Activated CD8-positive, alpha-beta memory T cell treated with anti-CD3 and anti-CD28 coated beads, Interleukin-2, amount 50 U/mL, for 24 hours (primary cell): ENCODE measurements around the gene KDELR3.

Source experiments
- DNase-seq: peaks from one replicate; pipeline ENCODE4 v3.0.0-alpha.2; 2020; ENCODE audit errors: extremely low read depth

The KDELR3 gene

DNA sequence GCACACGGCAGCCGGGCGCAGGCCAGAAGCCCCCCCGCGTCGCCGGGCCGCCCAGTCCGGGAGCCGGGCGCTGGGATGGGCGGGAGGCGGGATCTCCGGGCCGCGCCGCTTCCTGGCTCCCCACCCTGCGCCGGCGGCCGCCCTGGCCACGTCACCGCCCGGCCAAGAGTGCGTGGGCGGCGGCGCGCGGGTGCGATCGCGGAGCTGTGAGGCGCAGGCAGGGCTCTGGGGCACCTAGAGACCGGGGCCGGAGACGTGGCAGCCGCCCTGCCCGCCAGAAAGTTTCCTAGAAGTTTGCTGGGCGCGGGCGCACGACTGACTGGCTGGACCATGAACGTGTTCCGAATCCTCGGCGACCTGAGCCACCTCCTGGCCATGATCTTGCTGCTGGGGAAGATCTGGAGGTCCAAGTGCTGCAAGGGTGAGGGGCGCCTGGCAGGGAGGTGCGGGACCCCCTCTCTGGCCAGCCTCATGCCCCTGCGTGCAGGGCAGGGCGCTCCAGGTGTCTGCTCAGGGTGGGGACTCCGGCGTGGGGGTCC lies at the start of gene KDELR3:
Gene KDELR3, plus strand, starts transcription at position 193 of the 539 bp plus-strand sequence. Its CDS starts 138 bp downstream, at position 331.
- DNase-seq: peak; percentile 8

DNA sequence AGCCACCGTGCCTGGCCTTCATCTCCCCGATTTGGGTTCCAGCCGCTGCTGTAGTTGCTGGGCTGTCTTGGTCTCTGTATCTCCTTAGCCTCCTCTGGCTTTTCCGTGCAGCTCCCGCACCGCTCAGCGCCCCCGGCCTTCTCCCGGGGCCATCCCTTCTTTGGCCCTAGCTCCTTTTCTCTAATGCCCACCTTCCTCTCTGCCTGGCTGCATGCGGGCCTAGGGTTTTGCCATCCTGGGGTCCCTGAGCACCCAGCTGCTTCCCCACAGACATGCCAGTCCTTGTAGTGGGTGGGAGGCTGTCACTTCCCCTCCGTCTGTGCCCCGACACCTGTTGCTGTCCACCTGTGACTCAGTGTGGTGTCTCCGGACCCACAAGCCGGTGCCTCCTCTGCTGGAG lies 49.3 kb upstream of the KDELR3 start:
- DNase-seq: no peak

DNA sequence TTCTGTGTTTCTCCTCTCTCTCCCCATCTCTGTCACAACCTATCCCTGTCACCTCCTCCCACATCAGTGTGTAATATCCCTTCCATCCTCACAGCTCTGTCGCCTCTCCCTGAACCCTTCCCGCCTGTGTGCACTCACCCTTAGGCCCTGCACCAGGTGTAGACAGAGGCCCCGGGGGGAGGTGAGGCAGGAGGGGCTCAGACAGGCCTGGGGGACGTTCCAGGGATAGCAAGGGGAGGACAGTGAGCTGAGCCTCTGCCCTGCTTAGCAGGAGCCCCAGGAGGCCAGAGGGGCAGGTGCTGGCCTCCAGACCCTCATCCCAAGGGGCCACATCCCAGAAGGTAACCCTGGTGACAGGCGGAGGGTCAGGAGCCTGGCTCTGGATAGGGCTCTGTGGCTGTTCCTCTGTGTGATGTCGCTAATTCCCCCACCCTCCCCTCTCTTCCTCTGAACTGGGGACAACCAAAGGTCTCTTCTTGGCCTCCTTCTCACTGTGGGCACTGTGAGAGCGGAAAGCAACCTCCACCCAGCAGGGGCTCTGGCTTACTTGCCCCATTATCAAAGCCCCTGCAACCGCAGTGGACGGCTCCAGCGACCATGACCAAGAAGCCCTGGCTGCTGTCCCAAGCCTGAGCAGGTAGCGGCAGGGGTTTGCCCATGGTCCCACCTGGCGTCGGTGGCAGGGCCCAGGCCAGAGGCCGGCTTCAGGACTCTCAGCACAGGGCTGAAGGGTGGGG lies 48.6 kb upstream of the KDELR3 start:
- no peak for DNase-seq

DNA sequence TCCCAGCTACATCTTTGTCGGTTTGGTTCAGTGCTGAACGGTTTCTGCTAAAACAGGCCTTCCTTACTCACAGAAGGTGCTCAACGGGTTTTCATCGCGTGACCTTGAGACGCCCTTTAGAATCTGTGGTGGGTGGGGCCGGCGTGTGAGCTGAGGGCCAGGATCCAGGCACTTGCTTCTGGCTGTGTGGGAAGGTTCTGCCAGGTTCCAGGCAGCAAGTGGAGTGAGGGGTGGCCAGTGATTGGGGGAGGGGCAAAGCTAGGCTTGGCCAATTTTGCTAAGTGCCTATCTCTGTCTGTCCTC lies 48.1 kb upstream of the KDELR3 start:
- no peak for DNase-seq

DNA sequence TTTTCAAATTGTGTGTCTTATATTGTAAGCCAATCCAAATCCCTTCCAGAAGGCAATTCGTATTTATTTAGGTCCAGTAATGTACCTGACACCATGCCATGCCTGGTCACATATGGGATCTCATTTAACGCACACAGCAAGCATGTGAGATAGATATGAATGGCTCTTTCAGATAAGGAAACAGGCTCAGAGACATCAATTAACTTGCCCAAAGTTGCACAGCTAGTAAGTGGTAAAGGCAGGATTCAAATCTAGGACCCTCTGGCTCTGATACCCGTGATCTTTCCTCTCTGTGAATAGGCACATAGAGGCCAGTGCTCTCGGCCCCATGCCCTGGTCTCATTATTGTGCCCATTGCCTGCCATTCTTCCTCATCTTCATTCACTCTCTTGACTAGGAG lies 47.2 kb upstream of the KDELR3 start:
- no peak for DNase-seq

DNA sequence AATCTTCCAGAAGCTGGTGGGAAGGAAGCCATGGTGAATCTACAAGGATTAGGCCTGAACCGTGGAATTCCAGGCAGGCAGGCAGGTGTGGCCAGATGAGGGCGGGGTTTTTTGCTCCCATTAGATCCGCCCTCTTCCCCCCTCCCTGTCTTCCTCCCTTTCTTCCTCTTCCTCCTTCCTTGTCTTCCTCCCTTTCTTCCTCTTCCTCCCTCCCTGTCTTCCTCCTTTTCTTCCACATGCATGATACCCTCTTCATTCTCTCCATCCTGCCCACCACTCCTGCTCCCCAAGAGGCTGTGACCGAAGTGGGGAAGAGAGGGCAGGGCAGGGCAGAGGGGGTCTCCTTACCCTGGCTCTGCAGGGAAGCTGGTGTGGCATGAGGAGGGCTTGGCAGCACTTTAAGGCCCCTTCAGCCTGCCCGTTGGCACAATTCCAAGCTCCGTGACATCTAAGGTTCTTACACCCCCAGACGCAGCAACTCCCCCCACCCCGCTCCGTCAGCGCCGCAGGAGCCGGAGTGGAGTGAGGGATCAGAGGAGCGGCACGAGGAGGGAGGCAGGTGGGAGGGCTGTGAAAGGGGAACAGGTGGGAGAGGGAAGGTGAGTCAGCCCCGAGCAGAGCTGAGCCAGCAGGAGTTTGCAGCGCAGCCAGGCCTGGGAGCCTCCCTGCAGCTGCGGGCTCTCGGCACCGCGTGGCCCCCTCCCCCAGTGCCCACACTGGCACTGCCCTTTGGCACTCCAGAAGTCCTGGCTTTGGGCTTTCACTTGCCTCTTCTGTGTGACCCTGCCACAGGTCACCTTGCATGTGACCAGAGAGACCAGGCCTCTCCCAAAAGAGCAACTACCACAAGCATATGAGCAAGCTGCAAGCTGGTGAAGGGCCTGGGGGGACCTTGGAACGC lies 45.0 kb upstream of the KDELR3 start:
- DNase-seq: no peak

DNA sequence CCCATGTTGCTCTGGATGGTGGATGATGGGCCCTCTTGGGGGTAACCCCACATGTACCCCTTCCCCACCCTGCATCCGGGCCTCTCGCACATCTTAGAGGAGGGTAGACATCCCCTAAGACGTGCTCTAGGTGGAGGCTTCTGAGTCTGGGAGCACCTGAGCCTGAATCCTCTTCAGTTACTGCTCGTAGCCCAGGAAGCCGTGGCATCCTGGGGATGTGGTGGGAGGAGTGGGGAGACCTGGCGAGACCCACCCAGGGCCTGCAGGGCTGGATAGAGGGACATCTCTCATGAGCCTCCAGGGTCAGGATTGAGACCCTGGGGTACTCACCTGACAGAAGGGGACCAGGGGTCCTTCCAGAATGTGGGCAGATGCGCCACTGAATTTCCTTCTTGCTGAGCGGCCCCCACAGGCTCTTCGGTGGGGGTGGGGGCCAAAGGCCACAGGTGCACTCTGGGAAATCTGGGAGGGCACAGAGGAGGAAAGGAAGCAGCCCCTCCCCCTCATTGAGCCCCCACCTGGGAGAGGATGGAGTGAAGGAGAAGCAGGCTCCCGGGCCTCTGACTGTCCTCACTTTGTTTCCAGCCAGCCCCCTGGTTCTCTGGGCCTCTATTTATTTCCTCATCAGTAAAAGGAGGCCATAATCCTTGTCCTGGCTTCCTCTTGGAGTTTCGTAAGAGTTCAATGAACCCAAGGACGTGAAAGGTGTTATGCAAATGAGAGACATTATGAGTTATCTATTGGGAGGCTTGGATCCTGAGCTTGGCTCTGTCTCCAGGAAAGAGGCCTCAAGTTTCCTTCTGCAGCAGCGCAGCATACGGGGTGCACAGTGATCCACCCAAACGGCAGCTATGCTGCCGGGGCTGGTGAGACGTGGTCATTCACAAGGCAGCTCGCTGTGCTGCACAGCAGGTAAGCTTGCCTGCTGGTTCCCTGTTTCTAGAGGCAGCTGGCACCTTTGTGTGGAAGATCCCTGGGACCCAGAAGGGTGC lies 44.1 kb upstream of the KDELR3 start:
- no peak for DNase-seq

DNA sequence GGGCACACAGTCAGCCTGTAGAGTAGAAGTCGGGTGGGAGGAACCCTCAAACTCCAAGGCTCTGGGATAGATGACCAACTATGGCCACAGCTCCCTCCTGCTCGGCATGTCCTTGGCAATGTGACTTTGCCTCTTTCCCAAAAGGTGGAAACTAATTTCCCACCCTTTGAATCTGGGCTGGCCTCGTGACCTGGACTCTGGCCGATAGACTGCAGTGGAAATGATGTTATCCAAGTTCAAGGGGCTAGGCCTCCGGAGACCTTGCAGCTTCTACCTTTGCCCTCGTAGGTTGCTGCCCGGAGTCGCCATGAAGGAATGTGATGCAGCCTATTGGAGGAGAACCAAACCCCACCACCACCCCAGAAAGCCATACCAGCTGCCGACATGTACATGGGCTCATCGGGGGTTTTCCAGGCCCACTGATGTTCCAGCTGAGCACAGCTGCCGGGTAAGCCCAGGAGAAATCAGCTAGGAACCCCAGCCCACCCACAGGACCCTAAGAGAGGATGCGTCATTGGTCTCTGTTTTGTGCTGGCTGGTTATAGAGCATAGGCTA lies 43.3 kb upstream of the KDELR3 start:
- DNase-seq: no peak

DNA sequence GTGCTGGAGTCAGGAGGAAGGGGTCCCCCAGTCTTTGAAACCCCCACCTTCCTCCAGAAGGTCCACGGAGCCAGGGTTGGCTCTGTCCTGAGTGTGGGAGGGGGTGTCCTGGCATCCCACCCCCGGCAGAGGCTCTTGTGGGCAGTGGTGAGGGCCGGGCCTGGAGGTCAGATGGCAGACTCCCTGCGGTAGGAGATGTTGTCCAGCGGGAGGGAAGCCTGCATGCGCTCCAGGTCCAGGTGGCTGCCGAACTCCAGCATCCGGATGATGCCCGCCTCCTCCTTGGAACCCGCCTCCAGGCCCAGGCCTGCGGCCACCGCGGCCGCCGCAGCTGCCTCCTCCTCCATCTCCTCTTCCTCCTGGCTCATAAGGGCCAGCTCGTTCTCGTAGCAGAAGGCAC lies 41.3 kb upstream of the KDELR3 start:
- no peak for DNase-seq

DNA sequence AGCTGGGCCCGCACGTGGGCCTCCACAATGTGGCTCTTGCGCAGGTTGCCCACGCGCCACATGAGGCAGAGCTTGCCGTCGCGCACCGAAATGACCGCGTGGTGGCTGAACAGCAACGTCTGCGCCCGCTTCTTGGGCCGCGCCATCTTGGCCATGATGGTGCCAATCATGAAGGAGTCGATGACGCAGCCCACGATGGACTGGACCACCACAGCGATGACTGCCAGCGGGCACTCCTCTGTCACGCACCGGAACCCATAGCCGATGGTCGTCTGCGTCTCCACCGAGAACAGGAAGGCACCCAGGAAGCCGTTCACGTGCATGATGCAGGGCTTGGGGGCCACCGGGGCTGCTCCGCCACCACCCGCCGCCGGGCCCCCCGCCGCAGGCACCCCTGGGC lies 40.4 kb upstream of the KDELR3 start:
- DNase-seq: no peak

DNA sequence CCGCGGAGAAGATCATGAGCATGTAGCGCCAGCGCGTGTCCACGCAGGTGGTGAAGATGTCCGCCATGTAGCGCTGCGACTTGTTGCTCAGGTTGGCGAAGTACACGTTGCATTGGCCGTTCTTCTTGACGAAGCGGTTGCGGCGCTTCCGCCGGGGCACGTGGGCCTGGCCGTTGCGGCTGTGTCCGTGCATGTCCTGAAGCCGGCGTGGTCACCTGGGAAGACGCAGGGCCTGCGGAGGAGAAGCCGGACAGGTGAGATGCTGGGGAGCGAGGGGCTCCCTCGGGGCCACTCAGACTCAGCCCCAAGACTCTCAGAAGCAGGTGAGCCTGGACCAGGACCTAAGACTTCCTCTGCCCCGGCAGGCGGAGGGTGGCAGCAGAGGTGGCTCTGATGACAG lies 40.0 kb upstream of the KDELR3 start:
- no peak for DNase-seq

DNA sequence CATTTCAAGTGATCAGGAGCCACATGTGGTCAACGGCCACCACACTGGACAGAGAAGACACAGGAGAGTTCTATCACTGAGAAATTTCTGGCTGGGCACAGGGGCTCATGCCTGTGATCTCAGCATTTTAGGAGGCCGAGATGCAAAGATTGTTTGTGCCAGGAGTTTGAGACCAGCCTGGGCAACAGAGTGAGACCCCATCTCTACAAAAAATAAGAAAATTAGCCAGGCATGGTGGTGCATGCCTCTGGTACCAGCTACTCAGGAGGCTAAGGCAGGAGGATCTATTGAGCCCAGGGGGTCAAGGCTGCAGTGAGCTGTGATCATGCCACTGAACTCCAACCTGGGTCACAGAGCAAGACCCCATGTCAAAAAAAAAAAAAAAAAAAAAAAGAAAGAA lies 39.2 kb upstream of the KDELR3 start:
- DNase-seq: no peak

DNA sequence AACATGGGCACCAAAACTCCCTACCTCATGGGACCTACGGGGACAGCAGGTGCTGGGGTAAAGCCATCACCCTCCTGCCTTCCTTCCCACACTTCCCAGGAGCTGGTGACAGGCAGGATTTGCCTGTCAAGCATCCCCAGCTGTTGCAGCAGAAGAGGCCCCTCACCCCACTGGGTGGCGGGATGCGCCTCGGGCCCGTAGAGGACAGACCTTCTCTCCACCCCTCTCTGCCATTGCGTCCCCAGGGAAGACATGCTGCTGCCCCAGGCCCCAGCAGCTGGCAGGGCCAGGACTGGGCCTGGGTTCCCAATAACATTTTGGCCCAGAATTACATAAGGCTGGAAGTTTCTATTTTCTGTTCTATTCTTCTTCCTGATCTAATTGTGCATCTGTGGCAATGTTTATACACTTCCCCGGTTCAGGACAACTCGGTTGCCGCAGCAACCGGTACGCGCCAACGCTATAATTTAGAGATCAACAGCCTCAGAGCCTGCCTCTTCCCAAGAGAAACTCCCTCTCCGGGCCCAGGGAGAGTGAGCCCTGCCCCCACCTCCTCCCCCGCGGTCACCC lies 38.3 kb upstream of the KDELR3 start:
- DNase-seq: no peak

DNA sequence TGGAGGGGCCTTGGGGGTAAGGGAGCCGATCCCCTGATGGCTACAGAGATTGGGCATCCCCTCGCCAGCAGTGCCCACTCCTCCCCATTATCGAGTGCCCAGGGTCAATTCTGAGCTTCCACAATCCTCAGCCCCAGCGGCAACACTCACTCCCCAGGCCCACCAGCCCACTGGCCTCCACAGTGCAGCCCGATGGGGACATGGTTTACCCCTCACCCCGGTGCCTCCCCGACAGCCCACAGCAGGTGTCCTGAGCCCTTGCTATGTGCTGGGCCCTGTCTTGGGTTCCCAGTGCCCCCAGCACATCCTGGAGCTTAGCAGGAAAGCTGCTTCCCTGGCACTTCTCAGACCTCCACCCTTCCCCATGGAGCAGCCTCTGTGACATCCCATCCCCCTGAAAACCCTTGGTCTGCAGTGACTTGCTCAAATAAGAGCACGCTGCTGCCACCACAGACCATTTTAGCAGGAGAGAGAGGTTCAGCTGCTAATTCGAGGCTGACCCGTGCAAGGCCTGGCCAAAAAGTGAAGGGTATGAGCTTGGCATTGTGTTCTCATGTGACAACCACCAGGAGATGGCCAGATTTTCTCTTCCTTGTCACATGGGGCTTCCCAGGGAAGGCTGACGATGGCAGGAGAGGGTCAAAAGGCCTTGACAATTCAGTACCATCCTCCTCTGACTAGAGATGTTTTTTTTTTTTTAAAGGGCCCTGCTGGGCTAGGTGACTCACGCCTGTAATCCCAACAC lies 36.5 kb upstream of the KDELR3 start:
- DNase-seq: no peak

DNA sequence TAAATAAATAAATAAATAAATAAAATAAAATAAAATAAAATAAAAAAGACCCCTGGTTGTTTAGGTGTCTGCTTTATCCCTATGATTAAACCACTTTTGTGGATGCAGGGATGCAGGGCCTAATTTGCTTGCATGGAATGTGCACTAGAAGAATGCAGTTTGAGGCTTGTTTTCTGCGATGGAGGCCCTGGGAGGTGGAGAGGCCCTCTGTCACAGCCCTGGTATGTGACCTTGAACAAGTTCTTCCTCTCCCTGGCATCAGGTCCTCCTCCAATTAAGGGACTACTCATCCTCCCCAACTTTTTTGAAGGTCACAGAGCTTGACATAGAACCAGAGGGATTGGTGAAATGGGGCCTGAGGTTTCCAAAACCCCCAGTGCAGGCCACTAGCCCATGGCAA lies 35.6 kb upstream of the KDELR3 start:
- DNase-seq: no peak

DNA sequence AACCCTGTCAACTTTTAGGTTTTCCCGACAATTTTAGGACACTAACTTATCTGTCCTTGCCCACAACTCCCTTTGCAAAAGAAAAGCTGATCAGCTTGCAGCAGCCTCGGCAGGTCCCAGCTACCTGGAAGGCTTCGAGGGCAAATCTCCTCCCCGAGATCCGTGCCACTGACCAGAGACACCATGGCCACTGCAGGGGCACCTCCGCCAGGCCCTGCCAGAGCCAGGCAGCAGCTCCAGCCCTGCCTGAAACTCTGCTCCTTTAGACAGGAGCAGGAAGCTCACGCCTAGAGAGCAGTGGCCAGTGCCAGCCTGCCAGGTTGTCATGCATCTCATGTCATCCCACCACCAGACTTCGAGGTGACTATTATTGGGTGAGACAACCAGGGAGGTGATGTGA lies 34.0 kb upstream of the KDELR3 start:
- DNase-seq: no peak

DNA sequence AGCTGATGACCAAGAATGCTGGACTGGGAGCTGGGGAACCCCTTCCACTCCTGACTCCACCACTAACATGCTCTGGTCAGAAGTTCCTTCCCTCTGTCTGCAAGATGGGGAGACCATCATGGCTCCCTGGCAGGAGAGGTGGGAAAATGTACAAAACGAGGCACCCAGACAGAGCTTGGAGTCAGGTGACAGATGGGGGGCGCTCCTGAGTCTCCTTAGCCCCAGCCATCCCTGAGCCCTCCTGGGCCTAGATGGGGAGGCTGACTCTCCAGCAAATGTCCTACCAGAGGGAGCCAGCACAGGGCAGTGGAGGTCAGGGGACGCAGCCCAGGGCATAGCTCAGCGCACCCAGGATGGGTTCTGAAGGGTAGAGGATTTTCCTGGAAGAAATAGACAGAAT lies 32.9 kb upstream of the KDELR3 start:
- no peak for DNase-seq

DNA sequence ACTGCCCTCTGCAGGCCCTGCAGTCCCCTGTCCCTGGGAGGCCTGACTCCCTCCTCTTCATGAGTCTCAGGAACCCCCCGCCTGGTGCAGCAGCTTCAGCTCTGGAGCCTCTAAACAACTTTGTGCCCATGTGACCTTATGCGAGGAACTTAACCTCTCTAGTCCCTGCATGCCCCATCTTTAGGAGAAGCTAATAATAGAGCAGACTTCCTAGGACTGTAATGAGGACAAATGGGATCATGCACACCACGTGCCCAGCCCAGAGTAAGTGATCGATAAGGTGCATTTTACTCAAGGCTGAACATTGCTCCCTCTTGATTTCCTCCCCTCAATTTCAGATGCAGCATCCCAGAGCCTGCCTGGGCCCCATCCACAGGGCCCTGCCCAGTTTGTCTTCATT lies 31.9 kb upstream of the KDELR3 start:
- no peak for DNase-seq

DNA sequence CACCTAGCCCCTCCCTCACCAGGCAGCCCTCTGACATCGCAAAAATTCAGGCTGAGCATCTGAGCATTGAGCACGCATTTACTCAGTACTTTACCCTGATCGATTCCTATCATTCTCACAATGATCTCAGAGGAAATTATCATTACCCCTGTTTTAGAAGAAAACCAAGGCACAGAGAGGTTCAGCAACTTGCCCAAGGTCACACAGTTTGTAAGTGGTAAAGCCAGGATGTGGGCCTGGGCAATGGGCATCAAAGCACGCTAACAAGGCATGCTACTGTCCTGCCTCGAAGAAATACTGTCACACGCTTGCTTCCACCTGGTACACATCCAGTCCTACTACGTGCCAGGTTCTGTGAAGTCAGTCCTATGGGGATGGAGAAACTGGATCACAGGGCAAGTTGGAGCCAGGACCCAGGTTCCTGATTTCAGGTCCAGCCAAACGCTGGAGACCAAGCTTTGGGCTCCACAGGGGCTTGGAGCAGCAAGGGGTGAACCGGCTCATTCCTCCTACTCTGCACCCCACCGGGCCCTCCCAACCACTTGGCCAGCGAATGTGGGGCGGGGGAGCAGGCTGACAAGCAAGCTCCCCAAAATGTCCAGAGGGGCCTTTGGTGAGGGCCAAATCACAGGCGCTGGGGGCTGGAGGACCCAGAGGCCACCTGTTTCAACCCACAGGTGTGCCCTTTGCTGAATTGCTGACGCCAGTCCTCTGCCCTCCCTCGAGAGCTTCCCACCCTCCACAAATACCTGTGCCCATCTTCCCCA lies 31.1 kb upstream of the KDELR3 start:
- no peak for DNase-seq

DNA sequence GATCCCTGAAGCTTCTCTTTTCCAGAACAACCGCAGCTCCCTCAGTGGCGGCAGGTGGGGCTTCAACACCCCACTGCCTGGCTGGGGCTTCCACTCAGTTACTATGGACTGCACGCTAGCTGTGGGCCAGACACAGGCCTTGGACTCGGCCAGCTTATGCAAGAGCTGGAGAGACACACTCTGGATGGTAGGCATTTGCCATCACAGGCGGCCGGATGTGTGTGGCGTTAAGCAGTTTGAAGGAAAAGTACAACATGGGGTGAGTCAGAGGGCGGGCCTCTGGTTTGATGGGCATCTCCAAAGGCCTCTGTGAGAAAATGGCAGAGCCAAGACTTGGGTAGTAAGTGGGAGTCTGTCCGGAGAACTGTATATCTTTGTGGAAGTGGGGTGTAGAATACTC lies 30.5 kb upstream of the KDELR3 start:
- no peak for DNase-seq
